Colonic mucosa (tissue), 4 donors: ENCODE data around the gene AOPEP. TPM values are rescaled to one million over a fixed set of nuclear protein-coding genes. Genes with fewer than 3 reads are reported as not detected.

Experiments
- DNase-seq: peaks from one replicate; pipeline ENCODE4 v3.0.0-alpha.2; 2020
- H3K27ac ChIP-seq: fragments of 200-600 bp; one replicate; pipeline ENCODE4 v1.8.0; 2021
- H3K27me3 ChIP-seq: fragments of 200-600 bp; one replicate; pipeline ENCODE4 v1.8.0; 2021
- H3K36me3 ChIP-seq: fragments of 200-600 bp; one replicate; pipeline ENCODE4 v1.8.0; 2021
- H3K4me1 ChIP-seq: fragments of 200-600 bp; one replicate; pipeline ENCODE4 v1.8.0; 2021; ENCODE audit warnings: mild to moderate bottlenecking
- H3K4me3 ChIP-seq: fragments of 200-600 bp; one replicate; pipeline ENCODE4 v1.8.0; 2021
- H3K9ac ChIP-seq, 2 donors: one replicate each; pipeline ENCODE4 v1.7.0; 2013; ENCODE audit warnings: control low read depth in 2 of 2, low read depth in 2 of 2, low read length in 2 of 2
- H3K9me3 ChIP-seq: fragments of 200-600 bp; one replicate; pipeline ENCODE4 v1.8.0; 2021
- intact Hi-C: fragments of 100-400 bp; cut with DNase I; formaldehyde crosslinking; loops from one replicate; pipeline ENCODE4 v1.14.1; 2022
- total RNA-seq, 2 donors: library from RNA; stranded (reverse); fragmentation: NEBNext Ultra II Directional in 1 of 2; extraction: Animal tissue kit (Norgen Biotek cat#: 25700) in 1 of 2; gene quantifications; one replicate each; pipeline ENCODE4 v1.2.1, GENCODE V29; 2021
- TF ChIP-seq, protein P1 (sequence below): fragments of 200-600 bp; IDR thresholded peaks from one replicate; pipeline ENCODE4 v1.8.0; 2022; ENCODE audit warnings: antibody characterized with exemption, mild to moderate bottlenecking
- donor health status: healthy.
- donor health status: DM: no; HTN: no; CAD: no.
- donor health status: DM: no; HTN: no; CAD: no.

AOPEP gene
- total RNA-seq, 2 donors from 2014 or later, result 38.4 to 43.2 TPM

DNA sequence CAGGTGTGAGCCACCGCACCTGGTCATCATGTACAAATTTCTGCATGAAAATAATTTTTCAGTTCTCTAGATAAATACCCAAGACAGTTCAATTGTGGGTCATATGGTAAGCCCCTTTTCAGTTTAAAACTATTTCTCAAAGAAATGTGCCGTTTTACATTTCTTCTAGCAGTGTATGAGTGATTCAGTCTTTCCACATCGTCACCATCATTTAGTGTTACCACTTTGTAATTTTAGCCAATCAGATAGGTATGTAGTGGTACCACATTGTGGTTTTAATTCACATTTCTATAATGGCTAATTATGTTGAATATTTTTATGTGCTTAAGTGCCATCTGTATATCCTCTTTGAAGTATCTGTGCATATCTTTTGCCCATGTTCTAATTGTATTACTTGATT is 163.1 kb downstream of the AOPEP start:
- H3K9ac ChIP-seq, result no peak overlapping the region
- no peak overlapping the region for H3K27ac ChIP-seq
- TF ChIP-seq, protein P1, sequence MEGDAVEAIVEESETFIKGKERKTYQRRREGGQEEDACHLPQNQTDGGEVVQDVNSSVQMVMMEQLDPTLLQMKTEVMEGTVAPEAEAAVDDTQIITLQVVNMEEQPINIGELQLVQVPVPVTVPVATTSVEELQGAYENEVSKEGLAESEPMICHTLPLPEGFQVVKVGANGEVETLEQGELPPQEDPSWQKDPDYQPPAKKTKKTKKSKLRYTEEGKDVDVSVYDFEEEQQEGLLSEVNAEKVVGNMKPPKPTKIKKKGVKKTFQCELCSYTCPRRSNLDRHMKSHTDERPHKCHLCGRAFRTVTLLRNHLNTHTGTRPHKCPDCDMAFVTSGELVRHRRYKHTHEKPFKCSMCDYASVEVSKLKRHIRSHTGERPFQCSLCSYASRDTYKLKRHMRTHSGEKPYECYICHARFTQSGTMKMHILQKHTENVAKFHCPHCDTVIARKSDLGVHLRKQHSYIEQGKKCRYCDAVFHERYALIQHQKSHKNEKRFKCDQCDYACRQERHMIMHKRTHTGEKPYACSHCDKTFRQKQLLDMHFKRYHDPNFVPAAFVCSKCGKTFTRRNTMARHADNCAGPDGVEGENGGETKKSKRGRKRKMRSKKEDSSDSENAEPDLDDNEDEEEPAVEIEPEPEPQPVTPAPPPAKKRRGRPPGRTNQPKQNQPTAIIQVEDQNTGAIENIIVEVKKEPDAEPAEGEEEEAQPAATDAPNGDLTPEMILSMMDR, result no peak
- H3K9me3 ChIP-seq, result no peaks in the 10 kb centered on the region
- no peaks in the 10 kb centered on the region for H3K4me1 ChIP-seq
- no peak overlapping the region for H3K4me3 ChIP-seq
- no peak for DNase-seq
- H3K27me3 ChIP-seq, result no peaks in the 10 kb centered on the region
- no peaks in the 10 kb centered on the region for H3K36me3 ChIP-seq
- intact Hi-C loops, result no loop called here

DNA sequence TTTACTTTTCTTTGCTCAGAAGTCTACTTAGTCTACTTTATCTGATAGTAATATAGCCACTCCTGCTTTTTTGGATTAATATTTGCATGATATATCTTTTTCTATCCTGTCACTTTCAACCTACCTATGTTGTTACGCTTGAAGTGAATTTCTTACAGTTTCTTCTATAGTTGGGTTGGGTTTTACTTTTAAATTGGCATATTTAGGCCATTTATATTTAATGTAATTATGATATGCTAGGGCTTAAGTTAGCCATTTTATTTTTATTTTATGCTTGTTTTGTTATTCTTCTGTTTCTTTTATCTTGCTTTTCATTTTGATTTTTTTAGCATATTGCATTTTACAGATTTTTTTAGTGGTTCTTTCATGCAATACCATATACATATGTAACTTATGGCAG is 164.7 kb downstream of the AOPEP start:
- H3K9me3 ChIP-seq, result no peaks in the 10 kb centered on the region
- TF ChIP-seq, protein P1, result no peak
- intact Hi-C loops, result no loop called here
- H3K4me1 ChIP-seq, result no peaks in the 10 kb centered on the region
- H3K27ac ChIP-seq, result no peak overlapping the region
- no peak overlapping the region for H3K9ac ChIP-seq
- no peak overlapping the region for H3K4me3 ChIP-seq
- DNase-seq, result no peak
- H3K36me3 ChIP-seq, result no peaks in the 10 kb centered on the region
- H3K27me3 ChIP-seq, result no peaks in the 10 kb centered on the region

DNA sequence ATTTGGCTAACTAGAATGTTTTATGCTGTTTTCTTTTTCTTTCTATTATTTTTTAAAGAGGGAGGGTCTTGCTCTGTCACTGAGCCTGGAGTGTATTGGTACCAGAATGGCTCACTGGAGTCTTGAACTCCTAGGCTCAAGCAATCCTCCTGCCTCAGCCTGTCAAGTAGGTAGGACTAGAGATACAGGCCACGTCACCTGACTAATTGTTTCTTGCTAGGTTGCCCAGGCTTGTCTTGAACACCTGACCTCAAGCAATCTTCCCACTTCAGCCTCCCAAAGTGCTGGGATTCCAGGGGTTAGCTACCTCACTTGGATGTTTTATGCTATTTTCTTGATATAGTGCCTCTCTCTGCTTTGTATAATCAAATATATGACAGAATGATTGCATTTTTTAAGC is 166.2 kb downstream of the AOPEP start:
- Histone ChIP-seq H3K4me1 (no peaks in the 10 kb centered on the region), H3K4me3 (no peak overlapping the region), H3K27ac (no peak overlapping the region), H3K27me3 (no peaks in the 10 kb centered on the region), H3K9ac (no peak overlapping the region), H3K9me3 (no peaks in the 10 kb centered on the region), H3K36me3 (no peaks in the 10 kb centered on the region)
- no peak for DNase-seq
- intact Hi-C loops, result no loop called here
- TF ChIP-seq, protein P1, result no peak

DNA sequence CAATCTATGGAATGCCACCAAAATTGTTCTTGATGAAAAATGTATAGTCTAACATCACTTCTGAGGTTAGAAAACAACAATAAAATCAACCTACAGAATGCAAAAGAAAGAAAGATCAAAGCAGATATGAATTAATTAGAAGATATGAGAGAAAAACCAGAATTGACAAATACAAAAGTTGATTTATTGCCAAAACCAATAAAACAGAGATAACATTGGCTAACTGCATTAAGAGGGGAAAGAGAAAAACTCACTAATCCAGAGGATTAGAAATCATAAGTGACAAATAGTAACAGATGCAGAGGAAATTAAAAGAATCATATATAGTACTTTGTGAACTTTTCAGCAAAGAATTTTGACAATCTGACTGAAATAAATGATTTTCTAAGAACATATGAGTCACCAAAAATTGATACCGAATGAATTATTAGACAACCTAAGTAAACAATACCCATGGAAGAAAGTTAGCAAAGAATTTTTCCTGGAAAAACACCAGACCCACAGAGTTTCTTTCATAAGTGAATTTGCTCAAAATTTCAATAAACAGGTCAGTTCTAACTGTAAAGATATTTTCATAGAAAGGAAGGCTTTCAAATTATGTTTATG is 167.7 kb downstream of the AOPEP start:
- DNase-seq, result no peak
- TF ChIP-seq, protein P1, result no peak
- no peak overlapping the region for H3K4me3 ChIP-seq
- no peak overlapping the region for H3K9ac ChIP-seq
- no peaks in the 10 kb centered on the region for H3K27me3 ChIP-seq
- no peaks in the 10 kb centered on the region for H3K36me3 ChIP-seq
- H3K4me1 ChIP-seq, result no peaks in the 10 kb centered on the region
- no peaks in the 10 kb centered on the region for H3K9me3 ChIP-seq
- no peak overlapping the region for H3K27ac ChIP-seq
- intact Hi-C loops, result no loop called here

DNA sequence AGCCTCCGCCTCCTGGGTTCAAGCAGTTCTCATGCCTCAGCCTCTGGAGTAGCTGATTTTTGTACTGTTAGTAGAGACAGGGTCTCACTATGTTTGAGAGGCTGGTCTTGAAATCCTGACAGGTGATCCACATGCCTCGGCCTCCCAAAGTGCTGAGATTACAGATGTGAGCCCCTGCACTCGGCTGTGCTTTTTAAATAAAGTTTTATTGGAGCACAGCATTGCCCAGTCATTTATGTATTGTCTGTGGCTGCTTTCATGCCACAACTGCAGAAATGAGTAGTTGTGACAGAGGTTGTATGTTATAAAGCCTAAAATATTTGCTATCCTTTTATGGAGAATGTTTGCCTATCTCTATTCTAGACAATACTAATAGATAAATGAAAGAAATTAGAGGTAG is 169.2 kb downstream of the AOPEP start:
- no peaks in the 10 kb centered on the region for H3K36me3 ChIP-seq
- H3K4me1 ChIP-seq, result no peaks in the 10 kb centered on the region
- DNase-seq, result no peak
- no peaks in the 10 kb centered on the region for H3K9me3 ChIP-seq
- intact Hi-C loops, result no loop called here
- no peak overlapping the region for H3K27ac ChIP-seq
- H3K9ac ChIP-seq, result no peak overlapping the region
- H3K4me3 ChIP-seq, result no peak overlapping the region
- TF ChIP-seq, protein P1, result no peak
- H3K27me3 ChIP-seq, result no peaks in the 10 kb centered on the region
